NCI-H526 treated with DMSO at 0.1 percent for 48 hours (cell line): ENCODE data around the gene SRSF2.
A peak's percentile ranks its signal among the peaks of the same experiment; 100 is the strongest.
"Not testable (repeated sequence)": the region's sequence is repeated elsewhere in the genome, so short reads cannot be mapped to it uniquely, and the experiment has no call there.

Source experiments
- DNase-seq: peaks from one replicate; lab custom pipeline; 2025; lab: John Stamatoyannopoulos, UW

SRSF2 gene

GRCh38 chr17:76737676-76738467, 741 bp upstream of the SRSF2 start, which contains the start of gene MFSD11:
MFSD11 (plus strand) TSS chr17:76738119; CDS start chr17:76738353, 234 bp downstream.
- peak; percentile 93 for DNase-seq

GRCh38 chr17:76736349-76737081, 616 bp downstream of the SRSF2 start:
- peak; percentile 19 for DNase-seq

- DNase-seq: no peak
Observed at GRCh38 chr17:76735586-76736348, 1.4 kb downstream of the SRSF2 start.

- DNase-seq: peak; percentile 31
Observed at GRCh38 chr17:76735006-76735405, 2.1 kb downstream of the SRSF2 start.

GRCh38 chr17:76734080-76734840, 2.9 kb downstream of the SRSF2 start:
- DNase-seq: no peak

- no peak for DNase-seq
Observed at GRCh38 chr17:76733618-76733957, 3.5 kb downstream of the SRSF2 start.

GRCh38 chr17:76732734-76733617, 4.2 kb downstream of the SRSF2 start:
- no peak for DNase-seq

- not testable (repeated sequence) for DNase-seq
Observed at GRCh38 chr17:76731800-76732733, 5.1 kb downstream of the SRSF2 start.

GRCh38 chr17:76727745-76728456, 9.2 kb downstream of the SRSF2 start:
- DNase-seq: no peak

- no peak for DNase-seq
Observed at GRCh38 chr17:76726776-76727718, 10.1 kb downstream of the SRSF2 start, which contains the start of gene METTL23. METTL23 (plus strand) TSS chr17:76726839; CDS start chr17:76729711, 2,872 bp downstream.

GRCh38 chr17:76726231-76726775, 10.8 kb downstream of the SRSF2 start, which contains the start of gene JMJD6:
JMJD6 (minus strand) TSS chr17:76726606; CDS start chr17:76726475, 131 bp downstream.
- DNase-seq: peak; percentile 96

- DNase-seq: no peak
Observed at GRCh38 chr17:76725580-76726230, 11.4 kb downstream of the SRSF2 start.

- DNase-seq: no peak
Observed at GRCh38 chr17:76723812-76724211, 13.3 kb downstream of the SRSF2 start.

- DNase-seq: not testable (repeated sequence)
Observed at GRCh38 chr17:76722977-76723376, 14.2 kb downstream of the SRSF2 start.

- no peak for DNase-seq
Observed at GRCh38 chr17:76722279-76722678, 14.9 kb downstream of the SRSF2 start.

- DNase-seq: no peak
Observed at GRCh38 chr17:76721463-76721862, 15.7 kb downstream of the SRSF2 start.

GRCh38 chr17:76720941-76721340, 16.2 kb downstream of the SRSF2 start:
- DNase-seq: no peak
